Mucosa of descending colon (tissue), 3 donors: Measurements from ENCODE around the gene EPB41L1. TPM values are rescaled to one million over a fixed set of nuclear protein-coding genes. Genes with fewer than 3 reads are reported as not detected.

ENCODE experiments used
- ATAC-seq: fragments of 200-7000 bp; cut with Tn5 transposase; one replicate; pipeline ENCODE4 v1.9.1; 2020; ENCODE audit warnings: mild to moderate bottlenecking, moderate library complexity
- DNase-seq, 3 donors: peaks; one replicate each; pipeline ENCODE4 v3.0.0-alpha.2; 2020
- H3K36me3 ChIP-seq: fragments of 200-600 bp; one replicate; pipeline ENCODE4 v1.8.0; 2021; ENCODE audit warnings: low read depth, mild to moderate bottlenecking
- H3K4me1 ChIP-seq: fragments of 200-600 bp; one replicate; pipeline ENCODE4 v1.8.0; 2021; ENCODE audit warnings: low read depth, mild to moderate bottlenecking
- H3K4me3 ChIP-seq: fragments of 200-600 bp; one replicate; pipeline ENCODE4 v1.8.0; 2021; ENCODE audit warnings: mild to moderate bottlenecking
- H3K9me3 ChIP-seq: fragments of 200-600 bp; one replicate; pipeline ENCODE4 v1.8.0; 2021; ENCODE audit warnings: mild to moderate bottlenecking
- CTCF ChIP-seq: fragments of 200-600 bp; IDR thresholded peaks from one replicate; pipeline ENCODE4 v1.8.0; 2022; ENCODE audit warnings: antibody characterized with exemption, mild to moderate bottlenecking
- intact Hi-C, 2 donors: fragments of 100-400 bp; cut with DNase I in 1 of 2; cut with micrococcal nuclease in 1 of 2; formaldehyde crosslinking; loops; one replicate each; pipeline versions ENCODE4 v1.11.0 to v1.11.1; 2022; cut with DNase I, micrococcal nuclease
- long read RNA-seq, 2 donors: library from polyadenylated mRNA; unstranded; transcript quantifications; one replicate each; pipeline ENCODE4 v2.0.0, GENCODE V29; 2019 to 2021
- total RNA-seq, 3 donors: library from RNA; stranded (reverse); fragmentation: NEBNext Ultra II Directional in 2 of 3; extraction: Animal tissue kit (Norgen Biotek cat#: 25700) in 2 of 3; gene quantifications; one replicate each; pipeline versions ENCODE4 v1.2.1 to v1.2.4, GENCODE V29; 2021 to 2023
- donor health status: DM: no; HTN: no; CAD: no; lungs with moderate emphysema.
- donor health status: DM: no; HTN: no; CAD: no.
- donor health status: DM: no; HTN: yes; CAD: no.

Gene EPB41L1
- total RNA-seq: 10 to 100 TPM; 41.0 to 95.3 (median 71.7) TPM
- long read RNA-seq, donor 1, partial matches to known transcripts: 10 of 27 reads
- long read RNA-seq, donor 1, other reads (novel, unspliced or antisense): 17 of 27 reads
- long read RNA-seq, donor 2, partial matches to known transcripts: 0 of 1 reads
- long read RNA-seq, donor 2, other reads (novel, unspliced or antisense): 1 of 1 reads

GRCh38 chr20:36154700-36155628 is at the start of gene EPB41L1:
Gene EPB41L1, plus strand, starts transcription at chr20:36154740. Its CDS starts 19,038 bp downstream, at chr20:36173778.
- ATAC-seq (no peak), DNase-seq (peak in 1 of 3 donors; percentile 18)
- Histone ChIP-seq H3K36me3 (no peaks in the 10 kb centered on the region), H3K9me3 (no peaks in the 10 kb centered on the region), H3K4me1 (peaks cover 2% of the 10 kb centered on the region), H3K4me3 (no peak within 1 kb of the TSS)
- intact Hi-C loops: no loop called here
- TF ChIP-seq CTCF: no peak

- intact Hi-C loops: no loop called here
- Histone ChIP-seq H3K36me3 (no peaks in the 10 kb centered on the region), H3K4me3 (no peak overlapping the region), H3K4me1 (peaks cover 36% of the 10 kb centered on the region), H3K9me3 (no peaks in the 10 kb centered on the region)
- ATAC-seq (no peak), DNase-seq (peak in 1 of 3 donors; percentile 48)
- no peak for TF ChIP-seq CTCF
Measured at GRCh38 chr20:36104856-36105255, 49.7 kb upstream of the EPB41L1 start.

- Histone ChIP-seq H3K9me3 (no peaks in the 10 kb centered on the region), H3K36me3 (no peaks in the 10 kb centered on the region), H3K4me1 (peaks cover 42% of the 10 kb centered on the region), H3K4me3 (no peak overlapping the region)
- DNase-seq (peak; percentile 67 to 82 (median 68)), ATAC-seq (peak; percentile 47)
- intact Hi-C loops: no loop called here
- TF ChIP-seq CTCF: no peak
Measured at GRCh38 chr20:36105711-36106226, 48.8 kb upstream of the EPB41L1 start.

GRCh38 chr20:36106606-36107005 is 47.9 kb upstream of the EPB41L1 start:
- intact Hi-C loops: no loop called here
- no peaks in the 10 kb centered on the region for H3K36me3 ChIP-seq
- H3K4me3 ChIP-seq: no peak overlapping the region
- H3K9me3 ChIP-seq: no peaks in the 10 kb centered on the region
- no peak for DNase-seq
- H3K4me1 ChIP-seq: peaks cover 43% of the 10 kb centered on the region
- peak; percentile 2 for ATAC-seq
- TF ChIP-seq CTCF: no peak

- Histone ChIP-seq H3K4me3 (no peak overlapping the region), H3K9me3 (no peaks in the 10 kb centered on the region), H3K4me1 (peaks cover 40% of the 10 kb centered on the region), H3K36me3 (no peaks in the 10 kb centered on the region)
- no peak for DNase-seq
- TF ChIP-seq CTCF: no peak
- intact Hi-C loops: no loop called here
- ATAC-seq: no peak
Measured at GRCh38 chr20:36107881-36108280, 46.7 kb upstream of the EPB41L1 start.
